Esophagus mucosa (tissue), 1 donor: ENCODE measurements around the gene SLC16A11. TPM values are rescaled to one million over a fixed set of nuclear protein-coding genes. Genes with fewer than 3 reads are reported as not detected.
A peak's percentile ranks its signal among the peaks of the same experiment; 100 is the strongest.
"Not testable (repeated sequence)": the region's sequence is repeated elsewhere in the genome, so short reads cannot be mapped to it uniquely, and the experiment has no call there.

Source experiments
- ATAC-seq: fragments of 200-7000 bp; cut with Tn5 transposase; one replicate; pipeline ENCODE4 v1.9.1; 2020
- total RNA-seq: library from RNA; stranded (reverse); gene quantifications from one replicate; pipeline ENCODE4 v1.2.4, GENCODE V29; 2023
- donor health status: DM: yes; HTN: yes; CAD: no.

Gene SLC16A11, protein sequence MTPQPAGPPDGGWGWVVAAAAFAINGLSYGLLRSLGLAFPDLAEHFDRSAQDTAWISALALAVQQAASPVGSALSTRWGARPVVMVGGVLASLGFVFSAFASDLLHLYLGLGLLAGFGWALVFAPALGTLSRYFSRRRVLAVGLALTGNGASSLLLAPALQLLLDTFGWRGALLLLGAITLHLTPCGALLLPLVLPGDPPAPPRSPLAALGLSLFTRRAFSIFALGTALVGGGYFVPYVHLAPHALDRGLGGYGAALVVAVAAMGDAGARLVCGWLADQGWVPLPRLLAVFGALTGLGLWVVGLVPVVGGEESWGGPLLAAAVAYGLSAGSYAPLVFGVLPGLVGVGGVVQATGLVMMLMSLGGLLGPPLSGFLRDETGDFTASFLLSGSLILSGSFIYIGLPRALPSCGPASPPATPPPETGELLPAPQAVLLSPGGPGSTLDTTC
- 0.60 TPM for total RNA-seq

DNA sequence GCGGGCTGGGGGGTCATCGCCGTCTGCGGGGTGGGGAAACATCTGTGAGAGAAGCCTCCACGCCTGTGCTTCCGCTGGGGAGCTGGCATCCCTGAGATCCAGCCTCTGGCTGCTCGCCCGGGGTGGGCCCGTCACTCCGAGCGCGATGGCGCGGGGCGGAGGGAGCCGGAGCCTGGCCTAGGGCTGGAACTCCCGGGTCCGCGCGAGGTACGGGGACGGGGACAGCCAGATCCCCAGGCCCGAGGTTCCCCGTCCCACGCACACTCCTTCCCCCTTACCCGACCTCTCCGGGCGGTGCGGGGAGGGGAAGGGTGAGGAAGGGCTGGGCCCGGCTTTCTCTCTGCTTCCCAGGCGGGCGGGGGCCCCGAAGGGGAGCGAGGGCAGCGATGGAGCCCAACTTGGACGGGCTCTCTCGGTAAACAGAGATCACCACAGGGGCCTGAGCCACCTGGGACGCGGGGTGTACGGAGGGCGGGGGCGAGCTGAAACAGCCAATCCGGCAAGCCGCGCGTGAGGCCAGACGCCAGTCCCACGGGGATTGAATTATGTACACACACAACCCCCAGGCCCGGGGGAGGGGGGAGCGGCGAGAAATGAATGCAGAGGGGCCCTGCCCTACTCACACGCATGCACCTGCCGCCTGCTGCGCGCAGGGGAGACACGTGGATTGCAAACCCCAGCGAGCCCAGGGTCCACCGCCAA, at the start of gene SLC16A11:
SLC16A11 (minus strand) TSS at position 596 of the 702 bp plus-strand sequence; CDS start at position 17, 579 bp downstream.
- ATAC-seq, result peak; percentile 7

DNA sequence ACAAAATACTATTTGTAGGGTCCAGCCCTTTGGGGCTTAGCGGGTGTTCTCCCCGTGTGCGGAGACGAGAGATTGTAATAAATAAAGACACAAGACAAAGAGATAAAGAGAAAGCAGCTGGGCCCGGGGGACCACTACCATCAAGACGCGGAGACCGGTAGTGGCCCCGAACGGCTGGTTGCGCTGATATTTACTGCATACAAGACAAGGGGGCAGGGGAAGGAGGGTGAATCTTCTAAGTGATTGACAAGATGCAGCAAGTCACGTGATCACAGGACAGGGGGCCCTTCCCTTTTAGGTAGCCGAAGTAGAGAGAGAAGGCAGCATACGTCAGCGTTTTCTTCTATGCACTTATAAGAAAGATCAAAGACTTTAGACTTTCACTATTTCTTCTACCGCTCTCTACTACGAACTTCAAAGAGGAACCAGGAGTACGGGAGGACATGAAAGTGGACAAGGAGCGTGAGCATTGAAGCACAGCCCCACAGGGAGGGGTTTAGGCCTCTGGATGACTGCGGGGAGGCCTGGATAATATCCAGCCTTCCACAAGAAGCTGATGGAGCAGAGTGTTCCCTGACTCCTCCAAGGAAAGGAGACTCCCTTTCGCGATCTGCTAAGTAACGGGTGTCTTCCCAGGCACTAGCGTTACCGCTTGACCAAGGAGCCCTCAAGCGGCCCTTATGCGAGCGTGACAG, 47.6 kb upstream of the SLC16A11 start:
- ATAC-seq, result not testable (repeated sequence)

DNA sequence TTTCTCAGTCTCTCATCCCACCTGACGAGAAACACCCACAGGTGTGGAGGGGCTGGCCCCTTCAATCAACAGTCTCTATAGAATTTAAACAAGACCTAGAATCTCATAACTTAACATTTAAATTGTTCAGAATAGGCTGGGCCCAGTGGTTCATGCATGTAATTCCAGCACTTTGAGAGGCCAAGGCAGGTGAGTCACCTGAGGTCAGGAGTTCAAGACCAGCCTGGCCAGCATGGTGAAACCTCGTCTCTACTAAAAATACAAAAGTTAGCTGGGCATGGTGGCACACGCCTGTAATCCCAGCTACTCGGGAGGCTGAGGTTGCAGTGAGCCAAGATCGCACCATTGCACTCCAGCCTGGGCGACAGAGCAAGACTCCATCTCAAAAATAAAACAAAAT, 45.7 kb upstream of the SLC16A11 start:
- not testable (repeated sequence) for ATAC-seq

DNA sequence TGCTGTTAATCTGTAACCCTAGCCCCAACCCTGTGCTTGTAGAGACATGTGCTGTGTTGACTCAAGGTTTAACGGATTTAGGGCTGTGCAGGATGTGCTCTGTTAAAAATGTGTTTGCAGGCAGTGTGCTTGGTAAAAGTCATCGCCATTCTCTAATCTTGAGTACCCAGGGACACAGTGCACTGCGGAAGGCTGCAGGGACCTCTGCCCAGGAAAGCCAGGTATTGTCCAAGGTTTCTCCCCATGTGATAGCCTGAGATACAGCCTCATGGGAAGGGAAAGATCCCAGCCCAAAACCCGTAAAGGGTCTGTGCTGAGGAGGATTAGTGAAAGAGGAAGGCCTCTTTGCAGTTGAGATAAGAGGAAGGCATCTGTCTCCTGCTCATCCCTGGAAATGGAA, 44.5 kb upstream of the SLC16A11 start:
- ATAC-seq, result not testable (repeated sequence)

DNA sequence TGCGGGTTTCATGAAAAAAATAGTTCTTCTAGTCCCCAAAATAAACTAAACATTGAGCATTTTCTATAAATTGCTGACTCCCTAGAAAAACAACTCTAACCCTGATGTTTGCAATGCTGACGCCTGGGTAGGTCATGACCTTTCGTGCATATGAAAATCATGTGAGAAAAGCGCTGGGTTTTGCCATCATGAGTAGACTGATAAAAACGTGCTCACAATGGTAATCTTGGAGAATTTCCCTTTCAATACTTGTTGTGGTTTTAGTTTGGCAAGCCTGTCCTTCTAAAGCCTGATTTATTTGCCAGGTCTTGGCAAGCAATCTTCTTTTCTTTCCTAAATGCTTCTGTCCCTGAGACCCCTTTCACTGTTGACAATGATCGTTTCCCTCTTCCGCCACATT, 40.2 kb upstream of the SLC16A11 start:
- ATAC-seq, result no peak

DNA sequence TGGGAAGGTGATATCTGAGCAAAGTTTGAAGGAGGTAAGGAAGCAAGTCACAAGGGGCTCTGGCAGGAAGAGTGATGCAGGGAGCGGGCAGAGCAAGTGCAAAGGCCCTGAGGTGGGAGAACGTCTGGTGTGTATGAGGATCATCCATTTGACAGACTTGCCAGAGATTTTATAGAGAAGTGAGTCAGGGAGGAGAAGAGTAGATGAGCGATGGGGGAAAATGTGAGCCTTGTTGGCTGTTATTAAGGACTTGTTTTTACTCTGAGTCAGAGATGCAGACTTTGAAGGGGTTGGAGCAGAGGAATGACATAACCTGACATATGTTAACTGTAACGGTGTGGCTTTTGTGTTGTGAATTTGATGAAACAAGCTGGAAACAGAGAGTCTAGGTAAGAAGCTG, 39.7 kb upstream of the SLC16A11 start:
- no peak for ATAC-seq

DNA sequence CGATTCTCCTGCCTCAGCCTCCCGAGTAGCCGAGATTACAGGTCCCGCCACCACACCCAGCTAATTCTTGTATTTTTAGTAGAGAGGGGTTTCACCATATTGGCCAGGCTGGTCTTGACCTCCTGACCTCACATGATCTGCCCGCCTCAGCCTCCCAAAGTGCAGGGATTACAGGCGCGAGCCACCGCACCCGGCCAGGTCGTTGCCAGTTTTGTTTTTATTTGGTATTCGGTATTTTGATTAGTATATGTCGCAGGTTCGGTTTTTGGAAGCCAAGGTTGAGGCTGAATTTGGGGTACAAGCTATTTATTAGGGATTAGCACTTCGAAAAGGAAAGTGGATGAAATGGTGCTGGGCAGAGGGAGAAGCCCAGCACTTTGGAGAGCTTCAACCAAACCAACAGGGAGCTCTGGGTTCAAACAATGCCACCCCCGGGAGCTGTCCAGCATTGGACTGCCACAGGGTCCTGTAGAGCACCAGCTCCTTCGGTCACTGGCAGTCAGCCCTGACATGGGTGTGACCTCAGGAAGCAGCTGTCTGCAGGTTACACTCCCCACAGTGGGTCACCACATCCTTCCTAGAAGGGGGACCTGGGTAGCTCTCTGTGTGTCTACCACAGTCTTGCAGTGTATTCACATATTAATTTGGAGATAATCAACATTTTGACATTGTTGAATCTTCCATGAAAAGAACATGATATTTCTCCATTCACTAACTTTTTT, 37.6 kb upstream of the SLC16A11 start:
- ATAC-seq, result peak; percentile 37

DNA sequence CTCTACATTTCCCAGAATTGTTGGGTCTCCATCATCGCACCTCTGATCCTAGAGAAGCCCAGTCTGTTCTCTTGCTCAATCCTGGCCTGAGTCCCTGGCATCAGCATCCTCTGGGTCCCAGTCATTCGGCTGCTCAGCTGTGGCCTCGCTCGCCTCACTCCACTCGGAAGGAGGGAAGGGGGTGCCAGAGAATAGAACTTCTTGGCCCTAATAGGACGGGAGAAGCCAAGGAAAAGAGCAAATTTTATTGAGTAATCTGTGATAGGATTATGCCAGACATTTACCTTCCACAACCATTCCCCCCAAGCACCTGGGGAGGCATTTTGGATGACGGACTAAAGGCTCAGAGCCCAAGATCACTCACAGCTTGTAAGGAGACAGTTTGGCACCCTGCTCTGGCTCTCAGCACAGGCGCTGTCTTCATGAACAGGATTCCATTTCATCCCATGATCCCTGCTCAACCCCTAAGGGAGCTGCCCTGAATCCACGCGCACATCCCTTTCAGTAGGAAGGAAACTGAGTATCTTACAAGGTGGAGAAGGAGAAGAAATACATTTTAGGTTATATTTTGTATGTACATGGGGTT, 36.7 kb upstream of the SLC16A11 start:
- ATAC-seq, result no peak

DNA sequence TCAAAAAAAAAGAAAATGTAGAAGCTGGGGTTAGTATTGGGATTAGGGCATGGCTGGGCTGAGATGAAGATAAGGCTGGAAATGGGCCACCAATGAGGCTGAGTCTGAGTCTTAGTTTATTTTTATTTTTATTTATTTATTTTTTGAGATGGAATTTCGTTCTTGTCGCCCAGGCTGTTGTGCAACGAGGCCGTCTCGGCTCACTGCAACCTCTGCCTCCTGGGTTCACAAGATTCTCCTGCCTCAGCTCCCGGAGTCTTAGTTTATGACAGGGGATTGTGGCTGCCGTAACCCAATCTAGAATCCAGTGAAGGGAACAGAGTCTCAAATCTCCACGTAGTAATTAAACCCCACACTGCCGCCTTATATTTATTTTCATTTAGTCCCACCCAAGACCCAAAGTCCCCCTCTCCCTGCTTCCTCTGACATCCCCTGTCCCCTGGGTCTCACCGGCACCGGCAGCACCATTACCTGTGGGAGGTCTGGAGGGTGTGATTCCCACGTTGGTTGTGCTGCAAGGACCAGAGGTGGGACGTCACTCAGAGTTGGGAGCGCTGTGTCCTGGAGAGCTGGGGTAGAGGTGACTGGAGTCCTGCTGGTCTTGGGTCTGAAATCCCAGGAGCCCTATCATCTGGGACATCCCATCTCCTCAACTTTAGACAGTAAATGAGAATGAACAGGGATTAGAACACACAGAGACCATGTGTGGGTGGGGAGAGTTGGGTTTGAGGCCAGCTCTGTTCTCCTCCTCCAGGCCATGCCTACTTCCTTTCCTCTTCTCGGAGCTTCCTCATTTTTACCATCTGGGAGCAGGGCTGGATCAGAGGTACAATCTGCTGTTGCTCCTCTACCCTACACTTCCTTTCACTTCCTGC, 35.9 kb upstream of the SLC16A11 start, which contains the start of gene CLEC10A:
CLEC10A (minus strand) TSS at position 671 of the 875 bp plus-strand sequence. CDS start 1,439 bp downstream, outside the sequence.
- no peak for ATAC-seq

DNA sequence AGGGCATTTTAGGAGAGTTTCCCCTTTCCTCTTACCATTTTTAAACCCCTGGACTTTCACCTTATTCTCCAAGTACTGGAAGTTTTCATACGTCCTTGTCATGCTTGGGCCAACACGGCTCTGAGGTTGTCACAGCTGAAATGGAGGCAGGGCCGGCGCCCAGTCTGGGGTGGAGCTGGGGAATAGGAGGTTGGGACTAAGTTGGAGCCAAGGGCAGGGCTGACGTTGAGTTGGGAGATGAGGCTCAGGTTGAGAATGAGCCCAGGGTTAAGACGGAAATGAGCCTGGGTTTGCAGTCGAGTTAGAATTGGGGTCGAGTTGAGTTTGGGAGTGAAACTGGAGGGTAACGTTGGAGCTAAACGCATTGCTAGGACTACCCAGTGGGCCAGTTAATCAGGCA, 34.8 kb upstream of the SLC16A11 start:
- no peak for ATAC-seq

DNA sequence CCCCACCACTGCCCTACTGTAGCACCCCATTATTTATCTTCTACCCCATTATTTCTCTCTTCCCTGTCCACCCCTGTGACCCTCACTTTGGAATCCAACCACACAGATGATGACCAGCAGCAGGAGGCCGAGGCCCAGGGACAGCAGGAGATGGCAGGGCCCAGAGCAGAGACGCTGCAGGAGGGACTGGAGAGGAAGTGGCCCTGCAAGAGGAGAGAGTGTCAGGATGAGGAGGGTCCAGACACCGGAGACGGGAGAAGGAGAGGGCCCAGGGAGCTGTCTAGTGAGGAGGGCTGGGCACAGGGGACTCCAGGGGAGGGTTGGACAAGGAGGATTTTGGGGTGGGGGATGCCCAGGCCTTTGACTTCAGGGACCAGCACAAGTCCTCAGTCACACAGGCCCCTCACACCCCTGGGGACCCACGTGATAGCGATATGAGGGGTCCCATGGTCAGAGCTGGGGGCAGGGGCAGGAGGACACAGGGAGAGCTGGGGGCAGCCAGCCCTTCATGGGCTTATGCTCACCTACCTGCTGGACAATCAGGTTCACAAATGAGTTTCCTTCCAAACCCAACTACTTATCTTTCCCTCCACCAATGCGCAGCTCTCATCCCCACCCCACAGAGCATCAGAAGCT, 34.1 kb upstream of the SLC16A11 start:
- peak; percentile 17 for ATAC-seq

DNA sequence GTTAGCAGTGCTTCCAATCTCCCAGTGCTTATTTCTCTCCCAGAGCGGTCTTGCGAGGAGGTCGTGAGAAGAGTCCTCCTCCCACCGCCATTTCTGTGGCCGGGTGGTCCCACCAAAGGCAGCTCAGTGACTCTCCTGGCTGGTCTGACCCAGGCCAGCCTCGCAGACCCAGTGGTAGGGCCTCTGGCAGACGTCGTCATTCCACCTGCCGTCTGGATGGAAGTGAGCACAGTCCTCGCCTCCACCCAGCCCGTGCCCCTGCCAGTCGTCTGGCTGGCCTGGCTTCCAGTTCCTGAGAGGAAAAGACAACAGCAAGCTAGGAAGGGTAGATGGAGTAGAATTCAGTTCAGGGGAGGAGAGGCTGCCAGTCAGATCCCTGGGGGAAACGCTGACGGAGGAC, 31.0 kb upstream of the SLC16A11 start:
- no peak for ATAC-seq

DNA sequence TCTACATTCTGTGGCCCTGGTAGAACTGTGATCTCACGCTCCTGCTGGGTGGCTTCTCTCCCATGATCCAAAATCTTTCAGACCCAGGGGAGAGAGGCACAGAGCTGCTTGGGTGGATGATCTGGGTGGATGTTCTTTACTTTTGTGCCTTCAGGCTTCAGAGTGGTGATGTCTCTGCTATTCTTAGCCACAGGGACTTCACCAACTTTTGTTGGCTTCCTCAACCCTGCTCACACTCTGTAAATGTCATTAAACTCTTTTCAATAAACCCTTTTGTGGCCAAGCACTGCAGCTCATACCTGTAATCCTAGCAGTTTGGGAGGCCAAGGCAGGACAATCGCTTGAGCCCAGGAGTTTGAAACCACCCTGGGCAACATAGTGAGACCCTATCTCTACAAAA, 28.5 kb upstream of the SLC16A11 start:
- ATAC-seq, result no peak

DNA sequence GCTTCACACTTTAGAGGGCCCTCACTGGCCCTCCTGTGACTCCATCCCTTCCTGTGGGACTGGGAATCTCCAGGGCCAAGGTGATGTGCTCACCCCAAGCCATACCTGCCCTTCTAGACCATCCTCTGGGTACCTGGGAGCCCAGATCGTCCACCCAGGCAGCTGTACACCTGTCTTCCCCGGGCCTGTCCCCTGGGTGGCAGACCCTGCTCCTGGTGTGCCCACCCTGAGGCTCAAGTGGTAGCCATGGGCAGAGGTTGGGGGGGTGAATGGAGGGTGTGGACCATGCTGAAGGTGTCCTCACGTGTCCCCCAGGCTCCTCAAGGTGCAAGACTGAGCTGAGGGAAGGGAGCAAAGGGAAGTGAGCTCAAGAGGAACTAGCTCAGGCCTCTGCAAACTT, 26.8 kb upstream of the SLC16A11 start:
- ATAC-seq, result peak; percentile 23

DNA sequence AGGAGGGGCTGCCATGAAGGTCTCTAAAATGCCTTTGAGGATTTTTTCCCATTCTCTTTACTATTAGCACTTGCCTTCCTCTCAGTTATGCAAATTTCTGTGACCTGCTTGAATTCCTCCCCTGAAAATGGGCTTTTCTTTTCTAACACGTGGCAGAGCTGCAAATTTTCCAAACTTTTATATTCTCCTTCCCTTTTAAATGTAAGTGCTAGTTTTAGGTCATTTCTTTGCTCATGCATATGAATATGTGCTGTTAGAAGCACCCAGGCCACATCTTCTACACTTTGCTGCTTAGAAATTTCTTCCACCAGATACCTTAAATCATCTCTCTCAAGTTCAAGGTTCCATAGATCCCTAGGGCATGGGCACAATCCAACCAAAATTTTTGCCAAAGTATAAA, 24.4 kb upstream of the SLC16A11 start:
- ATAC-seq, result no peak

DNA sequence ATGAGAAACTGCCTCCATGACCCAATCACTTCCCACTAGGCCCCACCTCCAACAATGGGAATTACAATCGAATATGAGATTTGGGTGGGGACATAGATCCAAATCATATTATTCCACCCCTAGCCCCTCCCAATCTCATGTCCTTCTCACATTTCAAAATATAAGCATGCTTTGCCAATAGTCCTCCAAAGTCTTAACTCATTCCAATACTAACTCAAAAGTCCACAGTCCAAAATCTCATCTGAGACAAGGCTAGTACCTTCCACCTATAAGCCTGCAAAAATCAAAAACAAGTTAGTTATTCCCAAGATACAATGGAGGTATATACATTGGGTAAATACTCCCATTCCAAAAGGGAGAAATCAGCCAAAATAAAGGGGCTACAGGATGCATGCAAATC, 23.3 kb upstream of the SLC16A11 start:
- no peak for ATAC-seq

DNA sequence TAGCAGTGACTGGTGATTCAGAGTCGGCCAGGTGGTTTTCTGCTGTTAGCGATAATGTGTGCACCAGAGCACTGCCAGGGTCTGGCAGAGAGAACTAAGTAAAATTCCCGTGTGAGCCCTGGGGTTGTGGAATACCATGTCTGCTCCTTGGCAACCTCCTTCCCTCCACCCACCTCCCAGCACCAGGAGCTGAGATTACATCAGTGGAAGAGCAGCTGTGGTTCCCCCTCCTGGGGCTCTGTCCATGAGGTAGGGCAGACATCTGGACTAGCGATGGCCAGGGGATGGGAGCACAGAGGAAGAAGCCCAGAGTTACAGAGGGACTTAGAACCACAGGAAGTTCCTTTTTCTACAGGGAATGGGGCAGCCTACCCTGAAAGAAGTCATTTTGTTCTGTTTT, 20.4 kb upstream of the SLC16A11 start:
- no peak for ATAC-seq

DNA sequence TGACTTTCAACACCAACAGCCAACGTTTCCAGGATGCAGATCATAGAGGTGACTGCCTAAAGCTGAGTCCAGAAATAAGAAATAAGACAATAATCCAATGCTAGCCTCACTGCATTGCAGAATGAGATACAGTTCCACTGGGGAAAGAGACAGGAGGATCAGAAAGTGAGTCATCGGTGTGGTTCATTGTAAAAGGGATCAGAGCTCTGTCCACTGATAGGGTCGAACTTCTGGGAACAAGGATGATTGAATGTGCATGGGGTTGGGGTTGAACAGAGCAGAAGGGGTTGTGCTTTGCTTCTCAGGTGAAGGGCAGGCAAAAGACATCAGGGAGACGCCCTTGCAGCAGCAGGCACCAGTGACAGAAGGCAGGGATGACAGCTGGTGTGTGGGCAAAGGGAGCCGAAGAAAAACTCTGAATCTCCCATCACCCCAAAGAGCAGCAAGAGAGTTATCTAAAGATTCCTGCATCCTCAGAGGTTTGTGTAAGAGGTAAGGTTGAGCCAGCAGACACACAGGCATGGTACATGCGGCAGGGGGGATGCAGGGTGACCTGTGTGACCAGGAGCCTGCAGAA, 19.7 kb upstream of the SLC16A11 start:
- no peak for ATAC-seq

DNA sequence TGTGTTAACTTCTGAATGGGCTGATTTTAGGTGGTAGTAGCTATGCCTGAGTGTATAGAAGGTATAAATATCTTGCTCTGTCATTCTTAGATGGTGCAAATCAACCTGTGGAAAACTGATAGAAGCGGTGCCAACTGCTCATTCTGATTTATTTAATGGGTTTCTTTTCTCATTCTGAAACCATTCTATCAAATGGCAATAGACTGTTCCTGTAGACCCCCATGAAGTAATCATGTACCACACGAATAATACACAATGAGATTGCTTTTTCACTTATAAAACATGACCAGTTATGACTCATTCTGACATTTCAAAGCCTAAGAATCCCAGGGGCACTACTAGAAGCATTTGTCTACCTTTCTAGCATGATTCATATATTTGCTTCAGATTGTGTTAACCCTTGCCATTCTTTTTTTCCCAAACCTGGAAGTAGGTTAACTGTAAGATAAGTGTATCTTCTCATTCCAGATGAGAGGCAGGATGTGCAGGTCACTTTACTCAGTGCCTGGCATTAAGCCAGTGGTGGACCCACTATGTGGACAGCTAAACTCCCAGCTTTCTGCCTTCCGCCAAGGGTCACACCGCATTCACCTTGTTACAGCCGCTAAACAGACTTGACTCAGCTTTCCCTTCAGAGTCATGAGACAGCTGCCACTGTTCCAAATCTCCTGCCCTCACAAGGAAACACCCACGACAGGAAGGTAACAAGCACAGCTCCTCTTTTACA, 16.4 kb upstream of the SLC16A11 start:
- peak; percentile 75 for ATAC-seq
